ENCODE results near the gene RAP2B.

GRCh38 chr3:153210146-153210545 lies 48.1 kb downstream of the RAP2B start:
- TF ChIP-seq CTCF (IDR thresholded peaks at IDR 0.05 in 8 of 11, conservative IDR thresholded peaks at IDR 0.05 in 3 of 11), result no peak
- TF ChIP-seq POLR2AphosphoS5 (IDR thresholded peaks at IDR 0.05), result no peak
